IMR-90 (cell line): ENCODE measurements around the gene VWA8. TPM values are rescaled to one million over a fixed set of nuclear protein-coding genes. Genes with fewer than 3 reads are reported as not detected.

Source experiments
- ATAC-seq: fragments of 200-7000 bp; cut with Tn5 transposase; 2 replicates; pipeline ENCODE4 v1.9.1; 2020; ENCODE audit warnings: low read depth, mild to moderate bottlenecking, moderate library complexity
- BruUV-seq: library from RNA; stranded (reverse); fragments of 400-500 nt; replicated peaks from 2 replicates; lab custom pipeline; 2021; lab: Mats Ljungman, UMichigan
- CTCF ChIA-PET: fragments of 300-600 bp; formaldehyde crosslinking; extraction: SDS; loops from one replicate; lab custom pipeline; 2021; ENCODE audit warnings: antibody characterized with exemption; lab: Yijun Ruan, JAX
- POLR2A ChIA-PET: fragments of 300-600 bp; sonication (Branson Sonifier 250); formaldehyde crosslinking; loops from one replicate; lab custom pipeline; 2022; ENCODE audit warnings: antibody characterized with exemption; ENCODE audit not compliant: unreplicated experiment; lab: Charles Lee
- DNase-seq: peaks from one replicate; pipeline ENCODE4 v3.0.0; 2013
- H2AFZ ChIP-seq: replicated peaks from 2 replicates; pipeline ENCODE3; 2013; ENCODE audit warnings: low read length, mild to moderate bottlenecking; ENCODE audit not compliant: poor library complexity
- H2AK5ac ChIP-seq: 2 replicates; pipeline ENCODE4 v1.6.1; 2013; ENCODE audit warnings: low read depth, low read length, inconsistent platforms
- H2AK9ac ChIP-seq: replicated peaks from 2 replicates; pipeline ENCODE3; 2013; ENCODE audit warnings: mild to moderate bottlenecking, low read depth, low read length, moderate library complexity; ENCODE audit not compliant: poor library complexity
- H2BK120ac ChIP-seq: 2 replicates; pipeline ENCODE4 v1.6.1; 2013; ENCODE audit warnings: low read depth, low read length, inconsistent platforms
- H2BK15ac ChIP-seq: 3 replicates; pipeline ENCODE4 v1.6.1; 2013; ENCODE audit warnings: low read depth, low read length, inconsistent platforms
- H2BK20ac ChIP-seq: 2 replicates; pipeline ENCODE4 v1.6.1; 2013; ENCODE audit warnings: low read depth, mild to moderate bottlenecking, inconsistent platforms, low read length, moderate library complexity
- H2BK5ac ChIP-seq: 2 replicates; pipeline ENCODE4 v1.6.1; 2013; ENCODE audit warnings: mild to moderate bottlenecking, low read depth, low read length, inconsistent platforms; ENCODE audit not compliant: poor library complexity, severe bottlenecking
- H3K14ac ChIP-seq: replicated peaks from 2 replicates; pipeline ENCODE4 v1.6.1; 2013; ENCODE audit warnings: low read depth, low read length, inconsistent platforms
- H3K18ac ChIP-seq: 2 replicates; pipeline ENCODE4 v1.6.1; 2013; ENCODE audit warnings: low read depth, low read length, control low read depth
- H3K23ac ChIP-seq: 2 replicates; pipeline ENCODE4 v1.6.1; 2013; ENCODE audit warnings: low read depth, low read length, inconsistent platforms
- H3K27ac ChIP-seq: 2 replicates; pipeline ENCODE4 v1.5.1; 2013; ENCODE audit warnings: mild to moderate bottlenecking, control low read depth, low read length; ENCODE audit not compliant: insufficient read depth
- H3K27me3 ChIP-seq: 2 replicates; pipeline ENCODE4 v1.6.1; 2013; ENCODE audit warnings: low read length; ENCODE audit not compliant: control insufficient read depth, insufficient read depth
- H3K36me3 ChIP-seq: 2 replicates; pipeline ENCODE4 v1.6.1; 2013; ENCODE audit warnings: low read length, mixed read lengths; ENCODE audit not compliant: control insufficient read depth, insufficient read depth
- H3K4ac ChIP-seq: 2 replicates; pipeline ENCODE4 v1.6.1; 2013; ENCODE audit warnings: low read depth, low read length, inconsistent platforms
- H3K4me1 ChIP-seq: 2 replicates; pipeline ENCODE4 v1.6.1; 2013; ENCODE audit warnings: low read length, mixed read lengths; ENCODE audit not compliant: control insufficient read depth, insufficient read depth
- H3K4me2 ChIP-seq: 2 replicates; pipeline ENCODE4 v1.6.1; 2013; ENCODE audit warnings: low read depth, mild to moderate bottlenecking, control low read depth, low read length, moderate library complexity
- H3K4me3 ChIP-seq: 2 replicates; pipeline ENCODE4 v1.5.1; 2013; ENCODE audit warnings: low read depth, mild to moderate bottlenecking, control low read depth, low read length, moderate library complexity; ENCODE audit not compliant: insufficient read depth
- H3K56ac ChIP-seq: 2 replicates; pipeline ENCODE4 v1.6.1; 2013; ENCODE audit warnings: low read length, inconsistent platforms; ENCODE audit not compliant: insufficient read depth; ENCODE audit errors: extremely low read depth
- H3K79me1 ChIP-seq, 2 experiments: 2 replicates each; pipeline ENCODE4 v1.6.1; 2013; ENCODE audit warnings: low read length in 2 of 2, inconsistent platforms in 1 of 2, low read depth in 1 of 2
- H3K9ac ChIP-seq: 2 replicates; pipeline ENCODE4 v1.6.1; 2013; ENCODE audit warnings: low read depth, low read length, control low read depth
- H3K9me1 ChIP-seq: 2 replicates; pipeline ENCODE4 v1.6.1; 2013; ENCODE audit warnings: low read length, inconsistent platforms; ENCODE audit not compliant: insufficient read depth
- H3K9me3 ChIP-seq: 2 replicates; pipeline ENCODE4 v1.6.1; 2013; ENCODE audit warnings: low read length; ENCODE audit not compliant: control insufficient read depth, insufficient read depth
- H4K20me1 ChIP-seq: 2 replicates; pipeline ENCODE4 v1.6.1; 2013; ENCODE audit warnings: low read length, inconsistent platforms; ENCODE audit not compliant: insufficient read depth
- H4K5ac ChIP-seq: 2 replicates; pipeline ENCODE4 v1.6.1; 2013; ENCODE audit warnings: mild to moderate bottlenecking, low read depth, low read length, control low read depth
- H4K8ac ChIP-seq, 2 experiments: 2 replicates each; pipeline ENCODE4 v1.6.1; 2013; ENCODE audit warnings: low read depth in 2 of 2, low read length in 2 of 2, control low read depth in 1 of 2, inconsistent platforms in 1 of 2
- H4K91ac ChIP-seq: 2 replicates; pipeline ENCODE4 v1.6.1; 2013; ENCODE audit warnings: low read depth, low read length, inconsistent platforms; ENCODE audit not compliant: insufficient read depth
- BHLHE40 ChIP-seq: fragments of 150-350 bp; IDR thresholded peaks from 2 replicates; pipeline ENCODE4 v1.6.1; 2016; ENCODE audit warnings: mild to moderate bottlenecking, low read depth, low read length
- CEBPB ChIP-seq: IDR thresholded peaks from 2 replicates; pipeline ENCODE4 v1.6.1; 2012; ENCODE audit warnings: low read depth, low read length, improper control_type of control experiment
- CHD1 ChIP-seq: IDR thresholded peaks from 2 replicates; pipeline ENCODE4 v1.6.1; 2012; ENCODE audit warnings: low read depth, low read length, improper control_type of control experiment
- CTCF ChIP-seq: conservative IDR thresholded peaks from 2 replicates; pipeline ENCODE4 v1.5.1; 2012; ENCODE audit warnings: mild to moderate bottlenecking, low read depth, low read length, improper control_type of control experiment
- ELK1 ChIP-seq: fragments of 150-350 bp; IDR thresholded peaks from 2 replicates; pipeline ENCODE4 v1.6.1; 2016; ENCODE audit warnings: low read depth, mild to moderate bottlenecking, low read length, moderate library complexity, borderline replicate concordance
- FOS ChIP-seq: fragments of 150-350 bp; IDR thresholded peaks from 2 replicates; pipeline ENCODE4 v1.6.1; 2016; ENCODE audit warnings: low read depth, low read length
- MAFK ChIP-seq: IDR thresholded peaks from 2 replicates; pipeline ENCODE4 v1.6.1; 2012; ENCODE audit warnings: low read depth, low read length, improper control_type of control experiment
- MAZ ChIP-seq: IDR thresholded peaks from 2 replicates; pipeline ENCODE4 v1.6.1; 2012; ENCODE audit warnings: low read depth, mild to moderate bottlenecking, low read length, improper control_type of control experiment, moderate library complexity, borderline replicate concordance
- MXI1 ChIP-seq: IDR thresholded peaks from 2 replicates; pipeline ENCODE4 v1.6.1; 2012; ENCODE audit warnings: low read depth, mild to moderate bottlenecking, low read length, moderate library complexity, borderline replicate concordance
- NFE2L2 ChIP-seq: fragments of 150-350 bp; IDR thresholded peaks from 2 replicates; pipeline ENCODE4 v1.6.1; 2016; ENCODE audit warnings: low read depth, mild to moderate bottlenecking, low read length
- POLR2A ChIP-seq: IDR thresholded peaks from 2 replicates; pipeline ENCODE4 v1.6.1; 2012; ENCODE audit warnings: mild to moderate bottlenecking, low read depth, low read length
- RAD21 ChIP-seq: IDR thresholded peaks from 2 replicates; pipeline ENCODE4 v1.6.1; 2012; ENCODE audit warnings: low read length, improper control_type of control experiment
- RCOR1 ChIP-seq: IDR thresholded peaks from 2 replicates; pipeline ENCODE4 v1.6.1; 2012; ENCODE audit warnings: mild to moderate bottlenecking, low read length, improper control_type of control experiment; ENCODE audit not compliant: insufficient replicate concordance
- RFX5 ChIP-seq: IDR thresholded peaks from 2 replicates; pipeline ENCODE4 v1.8.0; 2012; ENCODE audit warnings: low read depth, mild to moderate bottlenecking, low read length, moderate library complexity
- SMC3 ChIP-seq: fragments of 150-350 bp; IDR thresholded peaks from 2 replicates; pipeline ENCODE4 v1.6.1; 2016; ENCODE audit warnings: low read depth, mild to moderate bottlenecking, antibody characterized with exemption, low read length, moderate library complexity
- USF2 ChIP-seq: fragments of 150-350 bp; IDR thresholded peaks from 2 replicates; pipeline ENCODE4 v1.6.1; 2017; ENCODE audit warnings: mild to moderate bottlenecking, antibody characterized with exemption, low read length, low read depth
- WGBS, 2 experiments: methylation state at CpG; one replicate each; pipeline versions ENCODE4 v1.1.5 to v1.1.7; 2013; ENCODE audit warnings: missing lambda C conversion rate in 2 of 2; ENCODE audit not compliant: insufficient read length in 1 of 2; ENCODE audit errors: extremely low coverage in 2 of 2; 5-methylcytosine and 5-hydroxymethylcytosine counted together
- dilution Hi-C: fragments of 300-500 bp; cut with HindIII; formaldehyde crosslinking; loops from one replicate; pipeline ENCODE4 v1.14.3; 2018; ENCODE audit warnings: low sequenced_read_pairs; ENCODE audit not compliant: unreplicated experiment
- in situ Hi-C: fragments of 300-500 bp; cut with MboI; formaldehyde crosslinking; loops from 3 replicates; pipeline ENCODE4 v1.14.3; 2019; ENCODE audit warnings: low sequenced_read_pairs, inconsistent platforms, mixed read lengths
- intact Hi-C: fragments of 100-400 bp; cut with micrococcal nuclease; formaldehyde crosslinking; loops from 2 replicates; pipeline ENCODE4 v1.10.0; 2022
- polyA plus RNA-seq, 3 experiments: library from polyadenylated mRNA; depleted of rRNA; stranded (reverse); fragments of >200 nt; gene quantifications; 2 replicates each; pipeline ENCODE4 v1.2.3, GENCODE V29; 2012; ENCODE audit warnings: low replicate concordance in 1 of 3
- total RNA-seq: library from RNA; depleted of rRNA; stranded (reverse); fragments of >200 nt; gene quantifications from 2 replicates; pipeline ENCODE4 v1.2.3, GENCODE V29; 2012

Gene VWA8
- total and polyA plus RNA-seq, 2 of the 4 experiments (the other 2 are of a cell fraction), result 5.9 to 18.3 TPM

GRCh38 chr13:41520016-41520659 lies 440.8 kb downstream of the VWA8 start:
- Histone ChIP-seq H2AFZ (peak overlapping the region; percentile 10), H3K27ac (no peak overlapping the region), H3K23ac (no peak overlapping the region), H4K91ac (no peak overlapping the region), H2BK120ac (no peak overlapping the region), H3K9me1 (no peaks in the 10 kb centered on the region), H2BK20ac (no peak overlapping the region), H3K27me3 (no peaks in the 10 kb centered on the region), H3K36me3 (no peaks in the 10 kb centered on the region), H3K4me2 (no peak overlapping the region), H2BK15ac (no peak overlapping the region), H3K18ac (no peak overlapping the region), H4K8ac (no peak overlapping the region), H3K4me3 (no peak overlapping the region), H3K4ac (no peak overlapping the region), H3K4me1 (no peaks in the 10 kb centered on the region), H2AK5ac (no peak overlapping the region), H4K20me1 (no peaks in the 10 kb centered on the region), H3K9me3 (no peaks in the 10 kb centered on the region), H4K5ac (no peak overlapping the region), H3K9ac (no peak overlapping the region), H2AK9ac (no peak overlapping the region), H3K79me1 (no peaks in the 10 kb centered on the region), H2BK5ac (no peak overlapping the region), H3K14ac (no peak overlapping the region), H3K56ac (no peak overlapping the region)
- CTCF ChIA-PET, result no interaction called here
- BruUV-seq, result no TSS peak
- DNase-seq, result no peak
- POLR2A ChIA-PET, result no interaction called here
- WGBS, 2 experiments, result no CpG with 5 or more reads among the region's 7 CpGs
- intact Hi-C loops (no loop called here), in situ Hi-C loops (no loop called here), dilution Hi-C loops (no loop called here)
- TF ChIP-seq RAD21 (no peak), MAFK (no peak), NFE2L2 (no peak), RCOR1 (no peak), ELK1 (no peak), CEBPB (no peak), POLR2A (no peak), MAZ (no peak), CTCF (no peak), USF2 (no peak), FOS (no peak), SMC3 (no peak), RFX5 (no peak), CHD1 (no peak), MXI1 (no peak), BHLHE40 (no peak)
- ATAC-seq, result no peak
